Activated CD8-positive, alpha-beta memory T cell treated with anti-CD3 and anti-CD28 coated beads, Interleukin-2, amount 50 U/mL, for 1 hour (primary cell): ENCODE measurements around the gene MAP3K13.
"Not testable (repeated sequence)": the region's sequence is repeated elsewhere in the genome, so short reads cannot be mapped to it uniquely, and the experiment has no call there.

ENCODE experiments used
- DNase-seq: peaks from one replicate; pipeline ENCODE4 v3.0.0-alpha.2; 2020; ENCODE audit errors: extremely low read depth

The MAP3K13 gene

GRCh38 chr3:185399737-185400667 is 37.1 kb downstream of the MAP3K13 start:
- DNase-seq = no peak

- DNase-seq = no peak
Measured at GRCh38 chr3:185400866-185401265, 37.9 kb downstream of the MAP3K13 start.

- no peak for DNase-seq
Measured at GRCh38 chr3:185401319-185401955, 38.5 kb downstream of the MAP3K13 start.

- no peak for DNase-seq
Measured at GRCh38 chr3:185402561-185402960, 39.6 kb downstream of the MAP3K13 start.

- no peak for DNase-seq
Measured at GRCh38 chr3:185403002-185403401, 40.1 kb downstream of the MAP3K13 start.

- DNase-seq = no peak
Measured at GRCh38 chr3:185405243-185405642, 42.3 kb downstream of the MAP3K13 start.

- DNase-seq = no peak
Measured at GRCh38 chr3:185405664-185406063, 42.7 kb downstream of the MAP3K13 start.

GRCh38 chr3:185406121-185406620 is 43.2 kb downstream of the MAP3K13 start:
- no peak for DNase-seq

- no peak for DNase-seq
Measured at GRCh38 chr3:185409957-185410356, 47.0 kb downstream of the MAP3K13 start.

- DNase-seq = no peak
Measured at GRCh38 chr3:185411133-185411532, 48.2 kb downstream of the MAP3K13 start.

GRCh38 chr3:185416513-185416912 is 53.6 kb downstream of the MAP3K13 start:
- DNase-seq = no peak

- DNase-seq = not testable (repeated sequence)
Measured at GRCh38 chr3:185418561-185418977, 55.6 kb downstream of the MAP3K13 start.

GRCh38 chr3:185420762-185421161 is 57.8 kb downstream of the MAP3K13 start:
- no peak for DNase-seq

GRCh38 chr3:185421577-185422232 is 58.8 kb downstream of the MAP3K13 start:
- no peak for DNase-seq

GRCh38 chr3:185422677-185423076 is 59.7 kb downstream of the MAP3K13 start:
- no peak for DNase-seq

- no peak for DNase-seq
Measured at GRCh38 chr3:185423178-185423577, 60.2 kb downstream of the MAP3K13 start.

- no peak for DNase-seq
Measured at GRCh38 chr3:185424435-185424834, 61.5 kb downstream of the MAP3K13 start.

GRCh38 chr3:185430375-185430774 is 67.4 kb downstream of the MAP3K13 start:
- DNase-seq = no peak

- DNase-seq = no peak
Measured at GRCh38 chr3:185439745-185440466, 77.0 kb downstream of the MAP3K13 start.

GRCh38 chr3:185442031-185442430 is 79.1 kb downstream of the MAP3K13 start:
- DNase-seq = no peak

- DNase-seq = no peak
Measured at GRCh38 chr3:185444329-185444728, 81.4 kb downstream of the MAP3K13 start.

- no peak for DNase-seq
Measured at GRCh38 chr3:185448107-185448506, 85.2 kb downstream of the MAP3K13 start.
